HEK293T (cell line): ENCODE measurements around the gene F2R.

Experiments used
- CTCF ChIA-PET: fragments of 350-600 bp; formaldehyde crosslinking; extraction: SDS; loops from one replicate; lab custom pipeline; 2021; ENCODE audit warnings: antibody characterized with exemption, inconsistent platforms; lab: Yijun Ruan, JAX
- POLR2A ChIA-PET: fragments of 350-600 bp; formaldehyde crosslinking; extraction: SDS; loops from one replicate; lab custom pipeline; 2020; ENCODE audit warnings: antibody characterized with exemption, inconsistent platforms; lab: Yijun Ruan, JAX
- DNase-seq: peaks from one replicate; pipeline ENCODE4 v3.0.0; 2012; ENCODE audit warnings: mixed read lengths; ENCODE audit errors: extremely low spot score
- ARNT ChIP-seq: fragments of 450-650 bp; IDR thresholded peaks from 2 replicates; pipeline ENCODE4 v1.6.1; 2017; ENCODE audit warnings: mild to moderate bottlenecking
- BHLHE40 ChIP-seq: fragments of 450-650 bp; IDR thresholded peaks from 2 replicates; pipeline ENCODE4 v1.6.1; 2016; ENCODE audit warnings: mild to moderate bottlenecking, moderate library complexity, borderline replicate concordance
- CTBP1 ChIP-seq: fragments of 450-650 bp; IDR thresholded peaks from 2 replicates; pipeline ENCODE4 v1.6.1; 2016; ENCODE audit warnings: borderline replicate concordance
- ELF4 ChIP-seq: fragments of 450-650 bp; IDR thresholded peaks from 2 replicates; pipeline ENCODE4 v1.6.1; 2017; ENCODE audit warnings: antibody characterized with exemption
- FOXA1 ChIP-seq: fragments of 450-650 bp; IDR thresholded peaks from 2 replicates; pipeline ENCODE4 v1.6.1; 2016; ENCODE audit warnings: mild to moderate bottlenecking
- FOXK2 ChIP-seq: fragments of 450-650 bp; IDR thresholded peaks from 2 replicates; pipeline ENCODE4 v1.6.1; 2016; ENCODE audit warnings: mild to moderate bottlenecking
- FOXM1 ChIP-seq: fragments of 450-650 bp; IDR thresholded peaks from 2 replicates; pipeline ENCODE4 v1.6.1; 2017; ENCODE audit warnings: mild to moderate bottlenecking, borderline replicate concordance
- HDGF ChIP-seq: fragments of 450-650 bp; IDR thresholded peaks from 2 replicates; pipeline ENCODE4 v1.6.1; 2017; ENCODE audit warnings: antibody characterized with exemption, borderline replicate concordance
- L3MBTL2 ChIP-seq: fragments of 450-650 bp; conservative IDR thresholded peaks from 2 replicates; pipeline ENCODE4 v1.6.1; 2016; ENCODE audit warnings: mild to moderate bottlenecking
- LEF1 ChIP-seq: fragments of 450-650 bp; IDR thresholded peaks from 2 replicates; pipeline ENCODE4 v1.6.1; 2017; ENCODE audit warnings: mild to moderate bottlenecking, borderline replicate concordance
- NFRKB ChIP-seq: fragments of 450-650 bp; IDR thresholded peaks from 2 replicates; pipeline ENCODE4 v1.6.1; 2016; ENCODE audit warnings: mild to moderate bottlenecking, moderate library complexity
- PKNOX1 ChIP-seq: fragments of 450-650 bp; IDR thresholded peaks from 2 replicates; pipeline ENCODE4 v1.6.1; 2016
- SP1 ChIP-seq: fragments of 450-650 bp; IDR thresholded peaks from 2 replicates; pipeline ENCODE4 v1.6.1; 2017
- SUZ12 ChIP-seq: fragments of 450-650 bp; IDR thresholded peaks from 2 replicates; pipeline ENCODE4 v1.6.1; 2016; ENCODE audit warnings: mild to moderate bottlenecking
- TARDBP ChIP-seq: fragments of 450-650 bp; IDR thresholded peaks from 2 replicates; pipeline ENCODE4 v1.6.1; 2016
- ZNF384 ChIP-seq: fragments of 450-650 bp; IDR thresholded peaks from 2 replicates; pipeline ENCODE4 v1.6.1; 2016

Gene F2R

GRCh38 chr5:76694317-76694716 is 21.6 kb upstream of the F2R start:
- TF ChIP-seq FOXK2 (no peak), SUZ12 (no peak), SP1 (no peak), ARNT (no peak), L3MBTL2 (no peak), CTBP1 (no peak), TARDBP (no peak), PKNOX1 (no peak), ZNF384 (no peak), HDGF (no peak), FOXM1 (no peak)
- POLR2A ChIA-PET, result no interaction called here
- no peak for DNase-seq
- CTCF ChIA-PET, result no interaction called here

- ChIA-PET POLR2A (no interaction called here), CTCF (no interaction called here)
- no peak for TF ChIP-seq CTBP1
- TF ChIP-seq ZNF384, result no peak
- TF ChIP-seq BHLHE40, result no peak
- DNase-seq, result no peak
These were observed 20.6 kb upstream of the F2R start for GRCh38 chr5:76695346-76695745.

GRCh38 chr5:76696251-76696650 is 19.7 kb upstream of the F2R start:
- TF ChIP-seq TARDBP, result no peak
- no peak for TF ChIP-seq BHLHE40
- TF ChIP-seq ARNT, result no peak
- TF ChIP-seq FOXM1, result no peak
- no peak for TF ChIP-seq SUZ12
- no peak for TF ChIP-seq FOXA1
- no peak for TF ChIP-seq LEF1
- no peak for TF ChIP-seq L3MBTL2
- TF ChIP-seq FOXK2, result no peak
- no peak for TF ChIP-seq ELF4
- TF ChIP-seq SP1, result no peak
- TF ChIP-seq ZNF384, result no peak
- no peak for TF ChIP-seq PKNOX1
- TF ChIP-seq NFRKB, result no peak
- no peak for TF ChIP-seq CTBP1
- no peak for TF ChIP-seq HDGF
- POLR2A ChIA-PET, result no interaction called here
- DNase-seq, result no peak
- CTCF ChIA-PET, result interaction anchor here (1.0 kb wide), 1 partner anchor 26 kb away, joined by 8 read pairs; no protein-coding TSS in a partner anchor

GRCh38 chr5:76697670-76698069 is 18.3 kb upstream of the F2R start:
- ChIA-PET POLR2A (no interaction called here), CTCF (interaction anchor here (0.8 kb wide), 1 partner anchor 81 kb away, joined by 7 read pairs; no protein-coding TSS in a partner anchor)
- TF ChIP-seq SP1 (no peak), ELF4 (no peak), BHLHE40 (no peak), SUZ12 (no peak), PKNOX1 (no peak), HDGF (no peak), ZNF384 (no peak), FOXM1 (no peak), CTBP1 (no peak), TARDBP (no peak), L3MBTL2 (no peak), NFRKB (no peak), FOXA1 (no peak), ARNT (no peak)
- DNase-seq, result no peak

- POLR2A ChIA-PET, result no interaction called here
- TF ChIP-seq FOXK2 (no peak), CTBP1 (no peak)
- no peak for DNase-seq
- CTCF ChIA-PET, result no interaction called here
These were observed 15.4 kb upstream of the F2R start for GRCh38 chr5:76700571-76700970.

- POLR2A ChIA-PET, result no interaction called here
- no peak for TF ChIP-seq ZNF384
- no peak for DNase-seq
- CTCF ChIA-PET, result no interaction called here
These were observed 14.6 kb upstream of the F2R start for GRCh38 chr5:76701298-76701697.

GRCh38 chr5:76703707-76704106 is 12.2 kb upstream of the F2R start:
- POLR2A ChIA-PET, result interaction anchor here (1.0 kb wide), 1 partner anchor 13 kb away, joined by 3 read pairs; no protein-coding TSS in a partner anchor
- DNase-seq, result no peak
- TF ChIP-seq FOXM1, result no peak
- no peak for TF ChIP-seq ELF4
- no peak for TF ChIP-seq ARNT
- no peak for TF ChIP-seq LEF1
- TF ChIP-seq FOXK2, result no peak
- TF ChIP-seq SUZ12, result no peak
- TF ChIP-seq SP1, result no peak
- TF ChIP-seq CTBP1, result no peak
- no peak for TF ChIP-seq L3MBTL2
- TF ChIP-seq FOXA1, result no peak
- TF ChIP-seq TARDBP, result no peak
- no peak for TF ChIP-seq BHLHE40
- no peak for TF ChIP-seq NFRKB
- CTCF ChIA-PET, result interaction anchor here (0.8 kb wide), 1 partner anchor 71 kb away, joined by 3 read pairs; no protein-coding TSS in a partner anchor
